GM23338 (cell line): ENCODE results near the gene TEPSIN.

Experiments
- CREB1 ChIP-seq: fragments of 250-450 bp; sonication (Bioruptor Pico); IDR thresholded peaks from 2 replicates; pipeline ENCODE4 v1.5.0; 2020; ENCODE audit warnings: low read depth, mild to moderate bottlenecking, moderate library complexity
- EZH2 ChIP-seq: fragments of 200-600 bp; sonication (generic); IDR thresholded peaks from one replicate; pipeline ENCODE4 v1.8.0; 2017; ENCODE audit warnings: antibody characterized with exemption, mild to moderate bottlenecking, low read depth; ENCODE audit not compliant: unreplicated experiment
- EZH2phosphoT487 ChIP-seq: fragments of 200-600 bp; sonication (generic); IDR thresholded peaks from one replicate; pipeline ENCODE4 v1.8.1; 2018; ENCODE audit warnings: antibody characterized with exemption; ENCODE audit not compliant: unreplicated experiment
- JUNB ChIP-seq: IDR thresholded peaks from one replicate; pipeline ENCODE4 v1.6.1; 2016; ENCODE audit warnings: antibody characterized with exemption; ENCODE audit not compliant: unreplicated experiment
- NANOG ChIP-seq: IDR thresholded peaks from 2 replicates; pipeline ENCODE4 v1.6.1; 2016; ENCODE audit warnings: antibody characterized with exemption, borderline replicate concordance
- POLR2AphosphoS5 ChIP-seq: IDR thresholded peaks from 2 replicates; pipeline ENCODE4 v1.6.1; 2016; ENCODE audit warnings: antibody characterized with exemption, low read depth
- STAT1 ChIP-seq: IDR thresholded peaks from one replicate; pipeline ENCODE4 v1.6.1; 2016; ENCODE audit warnings: antibody characterized with exemption; ENCODE audit not compliant: unreplicated experiment
- ZNF114 ChIP-seq: fragments of 250-450 bp; sonication (Bioruptor Pico); IDR thresholded peaks from 2 replicates; pipeline ENCODE4 v1.5.0; 2020; ENCODE audit warnings: mild to moderate bottlenecking, moderate library complexity
- ZNF331 ChIP-seq: fragments of 250-450 bp; sonication (Bioruptor Pico); IDR thresholded peaks from 2 replicates; pipeline ENCODE4 v1.5.0; 2020; ENCODE audit warnings: low read depth, mild to moderate bottlenecking, moderate library complexity
- TF ChIP-seq, protein P1 (sequence below), 2 experiments: fragments of 200-600 bp in 1 of 2; sonication (generic) in 1 of 2; conservative IDR thresholded peaks; 2 replicates each; pipeline versions ENCODE4 v1.5.1 to v1.6.1; 2016 to 2017; ENCODE audit warnings: antibody characterized with exemption in 2 of 2, low read depth in 2 of 2, mild to moderate bottlenecking in 2 of 2, moderate library complexity in 1 of 2
- TF ChIP-seq, protein P2 (sequence below): IDR thresholded peaks from one replicate; pipeline ENCODE4 v1.6.1; 2018; ENCODE audit warnings: antibody characterized with exemption; ENCODE audit not compliant: unreplicated experiment
- TF ChIP-seq, protein P3 (sequence below): fragments of 250-450 bp; sonication (Bioruptor Pico); IDR thresholded peaks from 2 replicates; pipeline ENCODE4 v1.5.0; 2020; ENCODE audit warnings: mild to moderate bottlenecking, moderate library complexity
- TF ChIP-seq, protein P4 (sequence below): IDR thresholded peaks from 2 replicates; pipeline ENCODE4 v1.6.1; 2016; ENCODE audit warnings: antibody characterized with exemption

DNA sequence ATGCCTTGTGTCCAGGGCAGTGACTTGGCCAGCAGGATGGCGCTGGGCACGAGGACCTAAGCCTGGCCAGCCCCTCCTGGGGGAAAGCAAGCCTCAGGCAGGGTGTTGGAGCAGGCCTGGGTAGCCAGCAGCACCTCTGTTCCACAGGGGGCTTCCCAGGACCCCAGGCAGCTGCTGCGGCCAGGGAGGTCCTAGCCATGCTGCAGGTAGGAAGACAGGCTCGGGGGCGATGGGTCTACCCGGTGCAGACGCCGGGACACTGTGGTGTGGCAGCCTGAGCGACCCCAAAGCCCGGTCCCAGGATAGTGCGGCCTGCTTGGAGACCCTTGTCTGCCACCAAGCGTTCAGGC, 50.4 kb downstream of the TEPSIN start:
- TF ChIP-seq EZH2: no peak
- TF ChIP-seq, protein P1, sequence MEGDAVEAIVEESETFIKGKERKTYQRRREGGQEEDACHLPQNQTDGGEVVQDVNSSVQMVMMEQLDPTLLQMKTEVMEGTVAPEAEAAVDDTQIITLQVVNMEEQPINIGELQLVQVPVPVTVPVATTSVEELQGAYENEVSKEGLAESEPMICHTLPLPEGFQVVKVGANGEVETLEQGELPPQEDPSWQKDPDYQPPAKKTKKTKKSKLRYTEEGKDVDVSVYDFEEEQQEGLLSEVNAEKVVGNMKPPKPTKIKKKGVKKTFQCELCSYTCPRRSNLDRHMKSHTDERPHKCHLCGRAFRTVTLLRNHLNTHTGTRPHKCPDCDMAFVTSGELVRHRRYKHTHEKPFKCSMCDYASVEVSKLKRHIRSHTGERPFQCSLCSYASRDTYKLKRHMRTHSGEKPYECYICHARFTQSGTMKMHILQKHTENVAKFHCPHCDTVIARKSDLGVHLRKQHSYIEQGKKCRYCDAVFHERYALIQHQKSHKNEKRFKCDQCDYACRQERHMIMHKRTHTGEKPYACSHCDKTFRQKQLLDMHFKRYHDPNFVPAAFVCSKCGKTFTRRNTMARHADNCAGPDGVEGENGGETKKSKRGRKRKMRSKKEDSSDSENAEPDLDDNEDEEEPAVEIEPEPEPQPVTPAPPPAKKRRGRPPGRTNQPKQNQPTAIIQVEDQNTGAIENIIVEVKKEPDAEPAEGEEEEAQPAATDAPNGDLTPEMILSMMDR (conservative IDR thresholded peaks at IDR 0.05; ENCODE audit: low read depth in 2 of 2): no peak
- TF ChIP-seq POLR2AphosphoS5: no peak
- TF ChIP-seq, protein P2, sequence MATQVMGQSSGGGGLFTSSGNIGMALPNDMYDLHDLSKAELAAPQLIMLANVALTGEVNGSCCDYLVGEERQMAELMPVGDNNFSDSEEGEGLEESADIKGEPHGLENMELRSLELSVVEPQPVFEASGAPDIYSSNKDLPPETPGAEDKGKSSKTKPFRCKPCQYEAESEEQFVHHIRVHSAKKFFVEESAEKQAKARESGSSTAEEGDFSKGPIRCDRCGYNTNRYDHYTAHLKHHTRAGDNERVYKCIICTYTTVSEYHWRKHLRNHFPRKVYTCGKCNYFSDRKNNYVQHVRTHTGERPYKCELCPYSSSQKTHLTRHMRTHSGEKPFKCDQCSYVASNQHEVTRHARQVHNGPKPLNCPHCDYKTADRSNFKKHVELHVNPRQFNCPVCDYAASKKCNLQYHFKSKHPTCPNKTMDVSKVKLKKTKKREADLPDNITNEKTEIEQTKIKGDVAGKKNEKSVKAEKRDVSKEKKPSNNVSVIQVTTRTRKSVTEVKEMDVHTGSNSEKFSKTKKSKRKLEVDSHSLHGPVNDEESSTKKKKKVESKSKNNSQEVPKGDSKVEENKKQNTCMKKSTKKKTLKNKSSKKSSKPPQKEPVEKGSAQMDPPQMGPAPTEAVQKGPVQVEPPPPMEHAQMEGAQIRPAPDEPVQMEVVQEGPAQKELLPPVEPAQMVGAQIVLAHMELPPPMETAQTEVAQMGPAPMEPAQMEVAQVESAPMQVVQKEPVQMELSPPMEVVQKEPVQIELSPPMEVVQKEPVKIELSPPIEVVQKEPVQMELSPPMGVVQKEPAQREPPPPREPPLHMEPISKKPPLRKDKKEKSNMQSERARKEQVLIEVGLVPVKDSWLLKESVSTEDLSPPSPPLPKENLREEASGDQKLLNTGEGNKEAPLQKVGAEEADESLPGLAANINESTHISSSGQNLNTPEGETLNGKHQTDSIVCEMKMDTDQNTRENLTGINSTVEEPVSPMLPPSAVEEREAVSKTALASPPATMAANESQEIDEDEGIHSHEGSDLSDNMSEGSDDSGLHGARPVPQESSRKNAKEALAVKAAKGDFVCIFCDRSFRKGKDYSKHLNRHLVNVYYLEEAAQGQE: no peak
- TF ChIP-seq JUNB: no peak
- TF ChIP-seq CREB1 (CRISPR knock-in tag): no peak
- no peak for TF ChIP-seq EZH2phosphoT487
- TF ChIP-seq ZNF114: no peak
- no peak for TF ChIP-seq NANOG
- TF ChIP-seq, protein P3, sequence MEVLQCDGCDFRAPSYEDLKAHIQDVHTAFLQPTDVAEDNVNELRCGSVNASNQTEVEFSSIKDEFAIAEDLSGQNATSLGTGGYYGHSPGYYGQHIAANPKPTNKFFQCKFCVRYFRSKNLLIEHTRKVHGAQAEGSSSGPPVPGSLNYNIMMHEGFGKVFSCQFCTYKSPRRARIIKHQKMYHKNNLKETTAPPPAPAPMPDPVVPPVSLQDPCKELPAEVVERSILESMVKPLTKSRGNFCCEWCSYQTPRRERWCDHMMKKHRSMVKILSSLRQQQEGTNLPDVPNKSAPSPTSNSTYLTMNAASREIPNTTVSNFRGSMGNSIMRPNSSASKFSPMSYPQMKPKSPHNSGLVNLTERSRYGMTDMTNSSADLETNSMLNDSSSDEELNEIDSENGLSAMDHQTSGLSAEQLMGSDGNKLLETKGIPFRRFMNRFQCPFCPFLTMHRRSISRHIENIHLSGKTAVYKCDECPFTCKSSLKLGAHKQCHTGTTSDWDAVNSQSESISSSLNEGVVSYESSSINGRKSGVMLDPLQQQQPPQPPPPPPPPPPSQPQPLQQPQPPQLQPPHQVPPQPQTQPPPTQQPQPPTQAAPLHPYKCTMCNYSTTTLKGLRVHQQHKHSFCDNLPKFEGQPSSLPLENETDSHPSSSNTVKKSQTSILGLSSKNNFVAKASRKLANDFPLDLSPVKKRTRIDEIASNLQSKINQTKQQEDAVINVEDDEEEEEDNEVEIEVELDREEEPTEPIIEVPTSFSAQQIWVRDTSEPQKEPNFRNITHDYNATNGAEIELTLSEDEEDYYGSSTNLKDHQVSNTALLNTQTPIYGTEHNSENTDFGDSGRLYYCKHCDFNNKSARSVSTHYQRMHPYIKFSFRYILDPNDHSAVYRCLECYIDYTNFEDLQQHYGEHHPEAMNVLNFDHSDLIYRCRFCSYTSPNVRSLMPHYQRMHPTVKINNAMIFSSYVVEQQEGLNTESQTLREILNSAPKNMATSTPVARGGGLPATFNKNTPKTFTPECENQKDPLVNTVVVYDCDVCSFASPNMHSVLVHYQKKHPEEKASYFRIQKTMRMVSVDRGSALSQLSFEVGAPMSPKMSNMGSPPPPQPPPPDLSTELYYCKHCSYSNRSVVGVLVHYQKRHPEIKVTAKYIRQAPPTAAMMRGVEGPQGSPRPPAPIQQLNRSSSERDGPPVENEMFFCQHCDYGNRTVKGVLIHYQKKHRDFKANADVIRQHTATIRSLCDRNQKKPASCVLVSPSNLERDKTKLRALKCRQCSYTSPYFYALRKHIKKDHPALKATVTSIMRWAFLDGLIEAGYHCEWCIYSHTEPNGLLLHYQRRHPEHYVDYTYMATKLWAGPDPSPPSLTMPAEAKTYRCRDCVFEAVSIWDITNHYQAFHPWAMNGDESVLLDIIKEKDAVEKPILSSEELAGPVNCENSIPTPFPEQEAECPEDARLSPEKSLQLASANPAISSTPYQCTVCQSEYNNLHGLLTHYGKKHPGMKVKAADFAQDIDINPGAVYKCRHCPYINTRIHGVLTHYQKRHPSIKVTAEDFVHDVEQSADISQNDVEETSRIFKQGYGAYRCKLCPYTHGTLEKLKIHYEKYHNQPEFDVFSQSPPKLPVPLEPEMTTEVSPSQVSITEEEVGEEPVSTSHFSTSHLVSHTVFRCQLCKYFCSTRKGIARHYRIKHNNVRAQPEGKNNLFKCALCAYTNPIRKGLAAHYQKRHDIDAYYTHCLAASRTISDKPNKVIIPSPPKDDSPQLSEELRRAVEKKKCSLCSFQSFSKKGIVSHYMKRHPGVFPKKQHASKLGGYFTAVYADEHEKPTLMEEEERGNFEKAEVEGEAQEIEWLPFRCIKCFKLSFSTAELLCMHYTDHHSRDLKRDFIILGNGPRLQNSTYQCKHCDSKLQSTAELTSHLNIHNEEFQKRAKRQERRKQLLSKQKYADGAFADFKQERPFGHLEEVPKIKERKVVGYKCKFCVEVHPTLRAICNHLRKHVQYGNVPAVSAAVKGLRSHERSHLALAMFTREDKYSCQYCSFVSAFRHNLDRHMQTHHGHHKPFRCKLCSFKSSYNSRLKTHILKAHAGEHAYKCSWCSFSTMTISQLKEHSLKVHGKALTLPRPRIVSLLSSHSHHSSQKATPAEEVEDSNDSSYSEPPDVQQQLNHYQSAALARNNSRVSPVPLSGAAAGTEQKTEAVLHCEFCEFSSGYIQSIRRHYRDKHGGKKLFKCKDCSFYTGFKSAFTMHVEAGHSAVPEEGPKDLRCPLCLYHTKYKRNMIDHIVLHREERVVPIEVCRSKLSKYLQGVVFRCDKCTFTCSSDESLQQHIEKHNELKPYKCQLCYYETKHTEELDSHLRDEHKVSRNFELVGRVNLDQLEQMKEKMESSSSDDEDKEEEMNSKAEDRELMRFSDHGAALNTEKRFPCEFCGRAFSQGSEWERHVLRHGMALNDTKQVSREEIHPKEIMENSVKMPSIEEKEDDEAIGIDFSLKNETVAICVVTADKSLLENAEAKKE (CRISPR knock-in tag): no peak
- TF ChIP-seq, protein P4, sequence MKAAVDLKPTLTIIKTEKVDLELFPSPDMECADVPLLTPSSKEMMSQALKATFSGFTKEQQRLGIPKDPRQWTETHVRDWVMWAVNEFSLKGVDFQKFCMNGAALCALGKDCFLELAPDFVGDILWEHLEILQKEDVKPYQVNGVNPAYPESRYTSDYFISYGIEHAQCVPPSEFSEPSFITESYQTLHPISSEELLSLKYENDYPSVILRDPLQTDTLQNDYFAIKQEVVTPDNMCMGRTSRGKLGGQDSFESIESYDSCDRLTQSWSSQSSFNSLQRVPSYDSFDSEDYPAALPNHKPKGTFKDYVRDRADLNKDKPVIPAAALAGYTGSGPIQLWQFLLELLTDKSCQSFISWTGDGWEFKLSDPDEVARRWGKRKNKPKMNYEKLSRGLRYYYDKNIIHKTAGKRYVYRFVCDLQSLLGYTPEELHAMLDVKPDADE: no peak
- TF ChIP-seq STAT1: no peak
- TF ChIP-seq ZNF331 (CRISPR knock-in tag): no peak
